ENCODE results near the gene PTTG1.

Gene PTTG1

DNA sequence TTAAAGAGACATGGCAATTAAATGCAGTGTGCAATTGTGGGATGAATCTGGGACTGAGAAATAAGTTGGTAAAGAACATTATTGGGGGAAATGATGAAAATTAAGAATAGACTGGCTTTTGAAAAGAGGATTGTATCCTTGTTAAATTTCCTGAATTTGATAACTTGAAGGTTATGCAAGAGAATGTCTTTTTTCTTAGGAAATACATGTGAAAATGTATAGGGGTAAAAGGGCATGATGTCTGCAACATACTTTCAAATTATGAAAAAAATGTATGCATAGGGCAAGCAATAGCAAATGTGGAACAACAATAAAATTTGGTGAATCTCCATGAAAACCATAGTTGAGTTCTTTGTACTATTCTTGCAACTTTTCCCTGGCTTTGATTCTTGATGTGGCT is 24.1 kb downstream of the PTTG1 start:
- TF ChIP-seq, protein P1, sequence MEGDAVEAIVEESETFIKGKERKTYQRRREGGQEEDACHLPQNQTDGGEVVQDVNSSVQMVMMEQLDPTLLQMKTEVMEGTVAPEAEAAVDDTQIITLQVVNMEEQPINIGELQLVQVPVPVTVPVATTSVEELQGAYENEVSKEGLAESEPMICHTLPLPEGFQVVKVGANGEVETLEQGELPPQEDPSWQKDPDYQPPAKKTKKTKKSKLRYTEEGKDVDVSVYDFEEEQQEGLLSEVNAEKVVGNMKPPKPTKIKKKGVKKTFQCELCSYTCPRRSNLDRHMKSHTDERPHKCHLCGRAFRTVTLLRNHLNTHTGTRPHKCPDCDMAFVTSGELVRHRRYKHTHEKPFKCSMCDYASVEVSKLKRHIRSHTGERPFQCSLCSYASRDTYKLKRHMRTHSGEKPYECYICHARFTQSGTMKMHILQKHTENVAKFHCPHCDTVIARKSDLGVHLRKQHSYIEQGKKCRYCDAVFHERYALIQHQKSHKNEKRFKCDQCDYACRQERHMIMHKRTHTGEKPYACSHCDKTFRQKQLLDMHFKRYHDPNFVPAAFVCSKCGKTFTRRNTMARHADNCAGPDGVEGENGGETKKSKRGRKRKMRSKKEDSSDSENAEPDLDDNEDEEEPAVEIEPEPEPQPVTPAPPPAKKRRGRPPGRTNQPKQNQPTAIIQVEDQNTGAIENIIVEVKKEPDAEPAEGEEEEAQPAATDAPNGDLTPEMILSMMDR (IDR thresholded peaks at IDR 0.05; ENCODE audit: control extremely low read depth, extremely low read depth, low read depth, missing control alignments), result no peak
- ChIA-PET CTCF (interaction anchor here (0.9 to 1.2 kb wide), 4 partner anchors 13 to 22 kb away, joined by 3 to 4 read pairs (median 4); no protein-coding TSS in a partner anchor), POLR2A (interaction anchor here (1.2 kb wide), 1 partner anchor 22 kb away, joined by 4 read pairs; no protein-coding TSS in a partner anchor)
- no peak for DNase-seq (ENCODE audit: extremely low spot score)

DNA sequence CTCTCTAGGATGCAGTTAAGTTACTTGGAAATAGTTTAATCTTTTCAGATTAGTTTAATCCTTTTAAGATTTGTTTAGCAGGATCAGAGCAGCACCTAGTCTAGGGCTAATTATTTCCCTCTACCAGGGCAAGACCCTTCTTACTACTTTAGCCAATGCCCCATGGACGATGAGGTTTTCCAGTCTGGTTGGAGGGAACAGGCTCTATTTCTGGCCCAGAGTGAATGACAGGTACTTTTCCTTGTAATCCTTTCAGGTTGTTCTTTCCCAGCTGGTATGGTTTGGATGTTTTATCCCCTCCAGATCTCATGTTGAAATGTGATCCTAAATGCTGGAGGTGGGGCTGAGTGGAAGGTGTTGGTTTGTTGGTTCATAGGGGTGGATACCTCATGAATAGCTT is 27.2 kb downstream of the PTTG1 start:
- DNase-seq (ENCODE audit: extremely low spot score), result no peak
- ChIA-PET CTCF (interaction anchor here (1.0 to 3.5 kb wide), 7 partner anchors 8 to 57 kb away, joined by 3 to 32 read pairs (median 4); no protein-coding TSS in a partner anchor), POLR2A (interaction anchor here (1.0 kb wide), 1 partner anchor 10 kb away, joined by 3 read pairs; no protein-coding TSS in a partner anchor)
- TF ChIP-seq, protein P1 (IDR thresholded peaks at IDR 0.05; ENCODE audit: control extremely low read depth, extremely low read depth, low read depth, missing control alignments), result no peak

DNA sequence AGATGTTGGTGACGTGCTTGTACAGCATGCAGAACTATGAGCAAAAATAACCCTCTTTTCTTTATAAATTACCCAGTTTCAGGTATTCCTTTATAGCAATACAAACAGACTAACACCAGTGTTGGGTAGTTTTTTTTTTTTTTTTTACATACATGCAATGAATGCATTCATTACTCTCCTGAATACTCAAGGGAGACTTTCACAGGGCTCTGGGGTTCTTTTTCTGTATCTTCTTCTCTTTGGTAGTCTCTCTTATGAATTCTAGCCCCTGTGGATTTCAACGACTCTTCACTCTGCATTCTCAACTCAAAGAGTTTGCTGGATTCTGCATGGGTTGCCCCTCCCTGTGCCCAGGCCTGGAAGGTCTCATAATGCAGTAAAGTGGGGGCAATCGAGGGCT is 27.8 kb downstream of the PTTG1 start:
- DNase-seq (ENCODE audit: extremely low spot score), result no peak
- ChIA-PET POLR2A (no interaction called here), CTCF (interaction anchor here (1.0 to 3.5 kb wide), 5 partner anchors 9 to 21 kb away, joined by 3 to 32 read pairs (median 4); no protein-coding TSS in a partner anchor)
- TF ChIP-seq, protein P1 (IDR thresholded peaks at IDR 0.05; ENCODE audit: control extremely low read depth, extremely low read depth, low read depth, missing control alignments), result no peak

DNA sequence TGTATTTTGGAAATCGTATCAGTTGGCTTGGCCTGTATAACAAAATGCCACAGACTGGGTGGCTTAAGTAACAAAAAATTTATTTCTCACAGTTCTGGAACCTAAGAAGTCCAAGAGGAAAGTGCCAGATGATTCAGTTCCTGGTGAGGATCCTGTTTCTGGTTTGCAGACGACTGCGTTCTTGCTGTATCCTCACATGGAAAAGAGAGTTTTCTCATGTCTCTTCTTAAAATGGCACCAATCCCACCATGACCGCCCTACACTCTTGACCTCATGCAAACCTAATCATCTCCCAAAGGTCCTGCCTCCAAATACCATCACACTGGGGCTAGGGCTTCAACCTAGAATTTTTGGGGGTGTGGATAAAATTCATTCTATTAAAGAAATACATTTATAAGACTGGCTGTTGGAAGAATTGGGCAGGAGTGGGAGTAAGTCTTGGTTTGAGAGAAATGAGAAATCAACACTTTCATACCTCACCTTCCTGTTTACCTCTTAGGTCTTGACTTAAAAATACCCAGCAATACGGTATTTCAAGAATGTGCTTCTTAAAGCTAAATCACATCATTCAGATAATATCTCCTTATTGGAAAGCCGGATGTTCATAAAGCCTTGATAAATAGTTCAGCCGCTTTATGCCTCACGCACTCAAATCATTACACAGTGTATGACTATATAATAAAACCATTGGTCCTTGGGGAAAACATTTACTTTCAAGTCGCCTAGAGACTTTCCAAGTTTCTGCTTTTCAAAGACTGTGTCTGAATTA is 28.7 kb downstream of the PTTG1 start:
- no peak for DNase-seq (ENCODE audit: extremely low spot score)
- ChIA-PET POLR2A (interaction anchor here (1.0 kb wide), 1 partner anchor 17 kb away, joined by 3 read pairs; no protein-coding TSS in a partner anchor), CTCF (interaction anchor here (1.0 kb wide), 2 partner anchors 11 to 12 kb away, joined by 3 to 6 read pairs; no protein-coding TSS in a partner anchor)
- TF ChIP-seq, protein P1 (IDR thresholded peaks at IDR 0.05; ENCODE audit: control extremely low read depth, extremely low read depth, low read depth, missing control alignments), result no peak

DNA sequence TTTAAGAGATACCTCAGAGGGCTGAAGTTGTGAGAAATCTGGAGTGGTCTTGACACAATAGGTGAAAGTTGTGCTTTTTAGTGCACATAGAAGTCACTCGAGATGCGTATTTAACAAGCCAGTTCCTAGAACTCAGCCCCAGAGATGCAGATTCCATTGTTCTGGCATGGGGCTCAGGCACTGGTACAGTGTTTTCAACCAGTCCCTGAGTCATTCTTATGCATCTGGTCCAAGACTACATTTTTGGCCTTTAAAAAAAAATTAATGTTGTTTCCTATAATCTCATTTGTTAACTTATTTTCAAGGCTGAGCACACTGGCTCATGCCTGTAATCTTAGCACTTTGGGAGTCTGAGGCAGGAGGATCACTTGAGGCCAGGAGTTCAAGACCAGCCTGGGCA is 29.6 kb downstream of the PTTG1 start:
- ChIA-PET POLR2A (no interaction called here), CTCF (interaction anchor here (3.6 kb wide), 1 partner anchor 11 kb away, joined by 62 read pairs; no protein-coding TSS in a partner anchor)
- DNase-seq (ENCODE audit: extremely low spot score), result no peak
- TF ChIP-seq, protein P1 (IDR thresholded peaks at IDR 0.05; ENCODE audit: control extremely low read depth, extremely low read depth, low read depth, missing control alignments), result no peak

DNA sequence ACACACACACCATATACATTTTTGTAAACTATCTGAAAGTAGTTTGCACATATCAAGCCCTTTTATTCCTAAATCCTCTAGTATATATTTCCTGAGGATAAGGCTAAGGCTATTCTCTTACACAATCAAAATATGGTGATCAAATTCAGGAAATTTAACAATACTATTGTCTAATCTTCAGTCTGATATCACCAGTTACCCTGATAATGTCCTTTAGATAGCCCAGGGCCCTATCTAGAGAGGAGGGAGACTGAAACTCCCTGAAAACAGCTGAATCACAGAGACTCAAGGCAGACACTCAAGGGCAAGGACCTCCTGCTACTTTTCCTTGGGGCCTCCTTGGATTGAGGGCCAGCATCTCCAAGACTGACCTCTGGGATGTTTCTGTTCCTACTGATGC is 30.4 kb downstream of the PTTG1 start:
- CTCF ChIA-PET, result interaction anchor here (0.9 to 3.6 kb wide), 3 partner anchors 9 to 16 kb away, joined by 3 to 62 read pairs (median 3); no protein-coding TSS in a partner anchor
- no peak for DNase-seq (ENCODE audit: extremely low spot score)
- TF ChIP-seq, protein P1 (IDR thresholded peaks at IDR 0.05; ENCODE audit: control extremely low read depth, extremely low read depth, low read depth, missing control alignments), result no peak
- POLR2A ChIA-PET, result no interaction called here
